ENCODE data around the gene EFNA1. TPM values are rescaled to one million over a fixed set of nuclear protein-coding genes. Genes with fewer than 3 reads are reported as not detected.

The EFNA1 gene
- total and polyA plus RNA-seq, 2 of the 13 experiments (the other 11 are each of a cell fraction or from before 2014, with no cell fraction given) = 81.8 to 874 TPM

- in situ Hi-C loops (cut with HindIII; ENCODE audit: extremely low pct_ligation_motif_present, low pct_unique_long_range_greater_than_20kb) (no loop called here), intact Hi-C loops (cut with micrococcal nuclease; ENCODE audit: unreplicated experiment) (no loop called here)
- Histone ChIP-seq H3K27ac (ENCODE audit: extremely low read length, insufficient read depth, low read length) (peak overlapping the region; percentile 51), H2AFZ (ENCODE audit: low read length) (no peak overlapping the region), H3K9me3 (ENCODE audit: low read length) (no peaks in the 10 kb centered on the region), H3K4me1 (ENCODE audit: insufficient read depth, low read length) (peaks cover 77% of the 10 kb centered on the region), H3K9ac (ENCODE audit: insufficient read depth, low read depth, low read length) (peak overlapping the region; percentile 53; the same call in 1 of the 2 replicates), H3K27me3 (ENCODE audit: control insufficient read depth in 1 of 2, insufficient read depth in 2 of 2, low read length in 2 of 2) (no peaks in the 10 kb centered on the region; a peak in 1 of 5 replicates), H3K79me2 (ENCODE audit: insufficient read depth, low read length) (peaks cover 42% of the 10 kb centered on the region), H4K20me1 (ENCODE audit: insufficient read depth, low read length) (peaks cover 34% of the 10 kb centered on the region), H3K4me3 (replicated peaks in 1 of 3; ENCODE audit: insufficient read depth in 1 of 3, low read depth in 2 of 3, low read length in 3 of 3) (peak overlapping the region; percentile 21 to 66 (median 38); a peak in 5 of 6 replicates), H3K36me3 (replicated peaks in 1 of 2; ENCODE audit: control insufficient read depth in 1 of 2, insufficient read depth in 2 of 2, low read length in 2 of 2) (peaks cover 13 to 33% of the 10 kb centered on the region in 2 experiments), H3K4me2 (ENCODE audit: low read depth, low read length) (peak overlapping the region; percentile 89)
- FAIRE-seq = no peak
- CTCF ChIA-PET (ENCODE audit: low intra/inter-chr PET ratio, low total read pairs) = interaction anchor here (3.2 kb wide), 1 partner anchor 44 kb away, joined by 18 read pairs; no protein-coding TSS in a partner anchor
- no peak for DNase-seq (ENCODE audit: low spot score)
- no TSS peak for BruUV-seq (replicated peaks)
- WGBS (ENCODE audit: low lambda C conversion rate) = 72% methylated on average over 6 of the region's 6 CpGs
- POLR2A ChIA-PET = interaction anchor here (1.2 to 7.4 kb wide), 6 partner anchors 8 to 114 kb away, joined by 3 to 144 read pairs (median 14); partner anchors contain the start of genes EFNA1 and KRTCAP2
- no peak for ATAC-seq
- TF ChIP-seq ARID5B (CRISPR knock-in tag; IDR thresholded peaks at IDR 0.05) (no peak), AGO2 (optimal IDR thresholded peaks at IDR 0.05; ENCODE audit: low read depth, low read length) (peak; percentile 13), SRSF4 (IDR thresholded peaks at IDR 0.05; ENCODE audit: low read depth, low read length, poor library complexity, severe bottlenecking) (no peak), KAT8 (CRISPR knock-in tag; IDR thresholded peaks at IDR 0.05) (no peak), KDM2A (CRISPR knock-in tag; IDR thresholded peaks at IDR 0.05; ENCODE audit: borderline replicate concordance, low read depth) (peak; percentile 4; the same call in 1 of the 2 replicates), MTA1 (CRISPR knock-in tag; IDR thresholded peaks at IDR 0.05; ENCODE audit: borderline replicate concordance) (0 out of 2 replicates have a peak, but pooled peaks have one; percentile 10), ZBTB44 (CRISPR knock-in tag; IDR thresholded peaks at IDR 0.05) (no peak), ZNF775 (CRISPR knock-in tag; IDR thresholded peaks at IDR 0.05; ENCODE audit: borderline replicate concordance) (no peak), PCBP1 (IDR thresholded peaks at IDR 0.05; ENCODE audit: borderline replicate concordance, low read depth, low read length) (no peak), ZFYVE20 (CRISPR knock-in tag; IDR thresholded peaks at IDR 0.05; ENCODE audit: borderline replicate concordance, low read depth) (no peak), RXRB (CRISPR knock-in tag; IDR thresholded peaks at IDR 0.05; ENCODE audit: borderline replicate concordance) (no peak), ZNF230 (CRISPR knock-in tag; IDR thresholded peaks at IDR 0.05) (no peak), GATA4 (IDR thresholded peaks at IDR 0.05; ENCODE audit: borderline replicate concordance, low read depth) (no peak), IKZF4 (CRISPR knock-in tag; IDR thresholded peaks at IDR 0.05; ENCODE audit: borderline replicate concordance, low read depth, not compliant biosample characterization) (no peak)
- TF ChIP-seq, protein P1, sequence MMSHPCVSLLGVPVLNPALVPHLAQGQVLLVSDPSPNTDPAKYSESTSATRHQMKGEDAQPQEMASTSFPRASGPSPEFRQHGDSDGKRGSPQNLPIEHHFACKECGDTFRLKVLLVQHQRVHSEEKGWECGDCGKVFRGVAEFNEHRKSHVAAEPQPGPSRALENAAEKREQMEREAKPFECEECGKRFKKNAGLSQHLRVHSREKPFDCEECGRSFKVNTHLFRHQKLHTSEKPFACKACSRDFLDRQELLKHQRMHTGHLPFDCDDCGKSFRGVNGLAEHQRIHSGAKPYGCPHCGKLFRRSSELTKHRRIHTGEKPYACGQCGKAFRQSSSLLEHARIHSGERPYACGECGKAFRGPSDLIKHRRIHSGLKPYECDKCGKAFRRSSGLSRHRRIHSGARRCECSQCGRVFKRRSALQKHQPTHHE (CRISPR knock-in tag; IDR thresholded peaks at IDR 0.05; ENCODE audit: borderline replicate concordance) = 0 out of 2 replicates have a peak, but pooled peaks have one; percentile 7
These were observed 9.1 kb downstream of the EFNA1 start for GRCh38 chr1:155136748-155137147.

All from HepG2 (cell line).